GM21447 (cell line): ENCODE results near the gene DRC3.

Experiments
- ATAC-seq: cut with Tn5 transposase; IDR thresholded peaks from one replicate; pipeline ENCODE4 v1.9.1; 2021; ENCODE audit not compliant: unreplicated experiment

DRC3 gene

GRCh38 chr17:18018411-18018921, 45.8 kb downstream of the DRC3 start:
- ATAC-seq, result no peak

- ATAC-seq, result no peak
Measured at GRCh38 chr17:18019838-18020154, 47.1 kb downstream of the DRC3 start.

DNA sequence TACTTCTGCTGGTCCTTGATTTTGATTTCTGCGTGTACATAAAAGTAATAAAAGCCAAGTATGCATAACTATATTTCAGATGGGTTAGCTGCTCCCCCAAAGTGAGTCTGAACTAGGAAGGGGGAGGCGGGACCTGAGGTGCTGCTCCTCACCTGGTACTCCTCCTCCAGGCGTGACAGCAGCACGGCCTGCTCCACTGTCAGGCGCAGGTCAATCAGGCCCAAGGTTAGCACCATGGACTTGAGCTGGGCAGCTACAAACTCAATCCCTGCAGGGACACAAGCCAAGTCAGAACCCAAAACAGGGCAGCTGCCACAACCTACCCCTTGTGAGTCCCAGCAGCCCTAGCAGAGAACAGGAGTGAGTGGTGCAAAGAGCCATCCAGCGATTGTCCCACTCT, 48.3 kb downstream of the DRC3 start:
- no peak for ATAC-seq

- ATAC-seq, result no peak
Measured at GRCh38 chr17:18021372-18021771, 48.7 kb downstream of the DRC3 start.

DNA sequence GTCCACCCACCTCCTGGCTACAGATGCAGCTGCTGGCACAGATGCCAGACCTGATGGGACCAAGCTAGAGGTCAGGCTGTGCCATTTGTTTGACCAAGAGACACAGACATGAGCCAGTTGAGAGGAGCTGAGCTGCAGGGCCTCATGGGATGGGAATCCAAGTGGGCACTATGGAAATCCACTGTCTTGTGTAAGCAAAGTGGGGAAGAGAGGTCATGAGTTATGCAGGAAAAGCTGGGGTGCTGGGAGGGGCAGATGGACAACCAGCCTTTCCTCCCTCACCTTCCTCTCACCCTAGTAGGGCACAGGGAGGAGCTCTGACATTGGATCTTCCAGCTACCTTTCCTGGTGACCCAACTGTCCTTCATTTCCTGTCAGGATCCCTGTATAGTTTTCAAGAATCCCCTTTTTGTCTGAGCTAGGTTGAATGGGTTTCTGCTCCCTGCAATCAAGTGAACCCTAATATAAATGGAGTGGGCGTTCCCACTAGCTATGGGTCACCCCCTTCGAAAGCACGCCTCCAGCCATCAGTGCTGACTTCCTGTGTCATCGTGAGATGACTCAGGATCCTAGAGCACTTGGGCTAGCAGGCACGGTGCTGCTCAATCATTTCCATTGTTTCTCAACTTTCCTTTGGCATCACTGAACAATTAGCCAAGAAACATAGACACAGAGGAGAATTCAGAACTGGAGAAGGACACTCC, 52.7 kb downstream of the DRC3 start:
- ATAC-seq, result no peak

DNA sequence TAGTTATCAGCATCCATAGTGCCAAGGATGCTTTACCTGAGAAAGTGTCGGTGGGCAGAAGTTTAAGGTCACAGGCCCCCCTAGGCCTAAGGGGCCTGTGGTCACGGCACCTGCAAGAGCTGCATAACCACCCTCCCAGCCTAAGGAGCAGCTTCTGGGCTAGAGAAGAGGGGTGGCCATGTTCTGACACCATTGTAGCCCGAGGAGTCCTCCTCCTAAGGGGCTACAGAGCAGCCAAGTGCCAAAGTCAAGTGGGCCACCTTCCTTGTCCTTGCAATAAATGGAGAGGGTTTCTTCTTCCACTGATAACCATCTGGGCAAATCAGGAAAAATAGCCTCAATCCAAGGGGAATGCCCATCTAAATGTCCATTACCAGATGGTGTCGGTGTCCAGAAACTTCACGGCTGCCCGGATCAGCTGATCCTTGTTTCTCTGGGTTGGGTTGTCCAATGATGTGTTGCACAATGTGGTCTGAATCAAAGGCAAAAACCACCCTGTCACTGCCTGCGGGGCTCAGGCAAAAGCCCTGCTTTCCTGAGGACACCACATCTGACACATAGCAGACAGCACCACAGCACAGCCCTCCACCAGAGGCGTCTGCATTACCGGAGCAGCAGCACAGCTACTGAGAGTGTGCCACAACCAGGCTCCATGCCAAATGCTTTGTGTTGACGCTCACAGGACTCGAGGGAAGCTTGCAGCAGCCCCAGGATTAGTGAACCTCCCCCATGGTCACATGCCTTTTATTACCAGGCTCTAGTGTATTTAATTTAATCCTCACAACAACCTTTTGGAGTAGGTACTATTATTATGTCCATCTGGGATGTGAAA, 53.5 kb downstream of the DRC3 start:
- no peak for ATAC-seq

- ATAC-seq, result no peak
Measured at GRCh38 chr17:18027280-18027679, 54.6 kb downstream of the DRC3 start.

DNA sequence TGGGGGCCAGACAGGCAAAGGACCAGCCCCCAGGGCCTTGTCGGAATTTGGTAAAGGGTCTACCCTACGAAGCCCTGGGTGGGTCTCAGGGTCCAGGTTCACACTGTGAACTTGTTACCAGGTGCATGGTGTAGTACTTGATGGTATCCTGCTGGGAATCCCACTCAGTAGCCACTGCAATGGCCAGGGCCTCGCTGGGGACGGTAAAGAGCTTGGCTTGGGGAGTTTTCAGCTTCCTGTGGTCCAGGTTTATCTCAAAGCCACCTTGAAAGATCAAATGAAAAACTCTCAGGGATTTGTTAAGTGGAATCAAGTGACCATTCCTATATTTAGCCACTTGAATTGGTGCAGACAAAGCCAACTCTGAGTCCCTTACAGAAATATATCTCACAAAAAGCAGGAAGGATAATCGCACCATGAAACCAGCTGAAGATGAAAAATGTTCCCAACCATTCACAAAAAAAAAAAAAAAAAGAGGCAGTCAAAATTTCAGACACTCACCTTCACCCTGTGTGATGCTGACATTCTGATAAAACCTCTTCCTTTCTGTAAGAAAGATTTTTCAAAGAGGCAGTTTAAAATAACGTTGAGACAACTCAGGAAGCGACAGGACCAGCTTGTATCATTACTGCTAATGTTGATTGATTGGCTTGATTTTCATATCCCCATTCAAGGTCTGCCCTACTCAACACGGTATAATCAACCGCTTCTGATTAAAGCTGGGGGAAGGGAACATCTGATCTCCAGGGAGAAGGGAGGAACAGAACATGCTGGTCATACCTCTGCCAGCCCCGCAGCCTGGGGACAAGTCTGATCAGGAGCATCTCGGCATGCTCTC, 55.7 kb downstream of the DRC3 start:
- no peak for ATAC-seq

DNA sequence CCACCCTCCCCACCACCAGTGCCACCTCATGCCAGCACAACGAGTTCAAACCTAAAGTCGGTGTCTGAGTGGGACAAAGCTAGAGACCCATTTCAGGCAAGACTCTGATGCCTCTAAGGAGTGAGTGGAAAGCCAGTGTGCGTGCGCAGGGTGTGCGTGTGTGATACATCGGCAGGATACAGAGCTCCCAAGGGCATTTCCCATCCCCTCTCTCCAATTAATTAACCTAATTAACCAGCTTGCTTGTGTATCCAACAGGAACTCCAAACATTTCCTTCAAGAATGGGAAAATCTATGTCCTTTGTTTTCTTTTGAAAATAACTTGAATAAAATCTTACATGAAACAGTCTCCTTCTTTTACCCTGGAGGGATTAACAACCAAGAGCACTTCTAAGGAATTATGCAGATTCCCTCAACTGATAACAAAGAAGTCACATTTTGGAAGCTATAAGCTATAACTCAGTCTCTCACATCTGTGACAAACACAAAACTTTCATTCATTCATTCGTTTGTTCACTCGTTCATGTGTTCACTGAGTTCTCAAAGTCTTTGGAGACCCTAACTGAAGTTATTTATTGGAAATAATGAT, 56.4 kb downstream of the DRC3 start:
- no peak for ATAC-seq

DNA sequence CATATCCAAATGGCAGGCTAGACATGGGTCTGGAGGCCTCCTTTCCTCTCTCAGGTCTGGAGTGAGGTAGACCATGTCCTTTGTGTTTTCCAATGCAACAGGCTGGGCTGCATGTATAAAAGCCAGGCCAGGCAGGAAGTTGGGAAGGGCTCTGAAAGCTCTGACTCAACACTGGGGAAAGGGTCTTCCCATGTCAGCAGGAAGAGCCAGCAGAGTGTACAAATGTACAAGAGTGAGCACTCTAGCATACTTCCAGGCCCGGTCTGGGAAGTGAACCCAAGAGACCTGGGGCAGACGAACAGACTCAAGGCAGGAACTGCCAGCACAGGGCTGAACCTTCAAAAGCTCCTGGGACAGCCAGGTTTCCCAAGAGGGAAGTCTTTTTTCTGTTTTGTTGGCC, 59.3 kb downstream of the DRC3 start:
- no peak for ATAC-seq

DNA sequence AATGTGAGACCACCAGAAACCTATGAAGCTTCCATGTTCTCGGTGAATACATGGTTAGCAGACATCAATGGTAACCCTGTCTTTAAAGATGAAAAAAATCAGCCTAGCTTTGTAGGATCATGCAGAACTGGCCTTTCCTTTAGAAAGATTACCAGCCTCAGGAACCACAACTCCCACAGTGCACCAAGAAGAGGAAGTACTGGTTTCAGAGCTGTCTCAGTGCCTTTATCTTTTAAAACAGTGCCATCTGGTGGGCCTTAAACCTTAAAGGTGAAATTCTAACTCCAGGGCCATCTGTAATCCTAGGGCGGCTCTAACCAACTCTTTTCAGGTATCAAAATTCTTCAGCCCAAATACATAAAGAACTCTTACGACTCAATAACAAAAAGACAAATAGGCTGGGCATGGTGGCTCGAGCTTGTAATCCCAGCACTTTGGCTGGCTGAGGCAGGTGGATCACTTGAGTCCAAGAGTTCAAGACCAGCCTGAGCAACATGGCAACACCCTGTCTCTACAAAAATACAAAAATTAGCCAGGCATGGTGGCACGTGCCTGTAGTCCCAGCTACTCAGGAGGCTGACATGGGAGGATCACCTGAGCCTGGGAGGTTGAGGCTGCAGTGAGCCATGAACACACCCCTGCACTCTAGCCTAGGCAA, 60.9 kb downstream of the DRC3 start:
- no peak for ATAC-seq

- ATAC-seq, result no peak
Measured at GRCh38 chr17:18035704-18036103, 63.0 kb downstream of the DRC3 start.

DNA sequence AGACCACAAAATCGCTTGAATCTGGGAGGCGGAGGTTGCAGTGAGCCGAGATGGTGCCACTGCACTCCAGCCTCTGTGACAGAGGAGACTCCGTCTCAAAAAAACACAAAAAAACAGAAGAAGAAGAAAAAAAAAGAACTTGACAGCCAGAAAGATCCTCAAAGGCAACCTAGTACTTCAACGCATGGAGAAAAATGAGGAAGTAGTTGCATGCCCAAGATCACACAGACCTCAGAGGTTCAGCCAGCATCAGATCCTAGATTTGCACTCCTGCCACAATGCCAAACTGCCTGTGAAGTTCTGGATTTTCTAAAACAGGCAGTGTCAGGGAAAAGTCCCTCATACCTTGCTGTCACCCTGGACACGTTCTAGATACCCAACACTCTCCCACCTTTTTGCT, 64.8 kb downstream of the DRC3 start:
- no peak for ATAC-seq

DNA sequence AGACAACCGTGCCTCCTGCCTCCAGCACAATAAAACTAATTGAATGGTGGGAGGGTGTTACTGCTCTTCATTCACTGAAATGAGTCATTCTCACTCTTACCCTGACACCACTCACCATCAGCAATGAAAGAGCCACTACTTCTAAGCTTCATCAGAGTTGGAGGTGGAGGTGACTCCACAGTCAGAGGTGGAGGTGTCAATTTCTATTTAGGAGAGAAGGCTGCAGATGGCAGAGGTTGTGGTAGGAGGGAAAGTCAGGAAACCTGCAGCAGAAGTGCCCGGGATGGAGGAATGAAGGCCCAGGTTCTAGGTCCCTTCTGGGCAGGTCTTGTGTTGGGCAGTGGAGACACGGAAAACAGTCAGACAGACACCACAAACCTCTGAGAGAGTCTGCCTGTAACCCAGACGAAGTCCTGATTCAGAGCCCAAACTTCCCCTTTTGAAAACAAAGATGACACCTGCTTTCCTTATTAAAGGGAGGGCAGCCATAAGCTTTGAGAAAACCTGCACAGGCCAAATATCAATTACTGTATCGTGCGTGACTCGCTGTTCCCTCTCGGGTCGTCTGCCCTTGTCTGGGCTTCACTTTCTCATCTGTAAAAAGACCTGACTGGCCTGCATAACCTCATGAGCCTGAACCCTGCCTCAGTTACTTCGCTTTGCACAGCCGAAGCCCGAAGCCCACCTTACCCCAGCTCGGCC, 65.6 kb downstream of the DRC3 start:
- ATAC-seq, result no peak

- ATAC-seq, result peak; percentile 85
Measured at GRCh38 chr17:18038861-18039534, 66.3 kb downstream of the DRC3 start, which contains the start of the genes ATPAF2 and GID4. ATPAF2 (minus strand) TSS chr17:18039168; CDS start chr17:18039013, 155 bp downstream. GID4 (plus strand) TSS chr17:18039408; CDS start chr17:18039465, 57 bp downstream.

- peak; percentile 23 for ATAC-seq
Measured at GRCh38 chr17:18039535-18040260, 67.0 kb downstream of the DRC3 start.

GRCh38 chr17:18040261-18040858, 67.7 kb downstream of the DRC3 start:
- no peak for ATAC-seq

DNA sequence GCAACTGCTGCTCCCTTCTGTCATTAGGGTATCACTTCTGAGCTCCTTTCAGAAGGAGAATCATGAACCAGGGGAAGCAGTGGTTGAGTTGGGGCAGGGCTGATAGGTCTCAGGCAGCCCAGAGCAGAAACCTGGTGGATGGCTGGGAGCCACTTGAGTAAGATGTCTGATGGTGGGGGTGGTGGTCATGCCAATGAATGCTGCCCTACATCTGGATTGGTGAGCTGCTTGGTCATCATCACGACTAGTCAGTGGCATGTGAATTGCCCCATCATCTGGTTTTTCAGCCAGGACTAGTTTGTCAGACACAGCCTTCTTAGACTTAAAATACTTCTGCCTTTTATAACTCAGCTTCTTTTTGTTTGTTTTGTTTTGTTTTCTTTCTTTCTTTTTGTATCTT, 69.1 kb downstream of the DRC3 start:
- ATAC-seq, result no peak
